Ishikawa (cell line): ENCODE data around the gene GPR15.

Experiments
- CEBPB ChIP-seq: IDR thresholded peaks from 2 replicates; pipeline ENCODE4 v1.6.1; 2012
- CREB1 ChIP-seq: IDR thresholded peaks from 2 replicates; pipeline ENCODE4 v1.6.1; 2012; ENCODE audit warnings: low read depth
- EGR1 ChIP-seq: IDR thresholded peaks from 2 replicates; pipeline ENCODE4 v1.6.1; 2012
- EP300 ChIP-seq: IDR thresholded peaks from 2 replicates; pipeline ENCODE4 v1.6.1; 2012; ENCODE audit warnings: borderline replicate concordance
- FOXM1 ChIP-seq: IDR thresholded peaks from 2 replicates; pipeline ENCODE4 v1.6.1; 2012; ENCODE audit warnings: low read depth, borderline replicate concordance
- MAX ChIP-seq: IDR thresholded peaks from 2 replicates; pipeline ENCODE4 v1.6.1; 2012
- NFIC ChIP-seq: IDR thresholded peaks from 2 replicates; pipeline ENCODE4 v1.6.1; 2012
- RAD21 ChIP-seq: IDR thresholded peaks from 2 replicates; pipeline ENCODE4 v1.6.1; 2012; ENCODE audit warnings: low read depth
- REST ChIP-seq: IDR thresholded peaks from 2 replicates; pipeline ENCODE4 v1.6.1; 2012; ENCODE audit warnings: low read depth, mild to moderate bottlenecking
- TAF1 ChIP-seq: IDR thresholded peaks from 2 replicates; pipeline ENCODE4 v1.6.1; 2012; ENCODE audit warnings: low read depth, mild to moderate bottlenecking
- TCF12 ChIP-seq: IDR thresholded peaks from 2 replicates; pipeline ENCODE4 v1.6.1; 2012; ENCODE audit warnings: low read depth
- TEAD4 ChIP-seq: IDR thresholded peaks from 2 replicates; pipeline ENCODE4 v1.6.1; 2012
- USF1 ChIP-seq: IDR thresholded peaks from 2 replicates; pipeline ENCODE4 v1.6.1; 2012
- YY1 ChIP-seq: IDR thresholded peaks from 2 replicates; pipeline ENCODE4 v1.6.1; 2012; ENCODE audit warnings: low read depth
- ZBTB7A ChIP-seq: IDR thresholded peaks from 2 replicates; pipeline ENCODE4 v1.6.1; 2012; ENCODE audit warnings: low read depth

GPR15 gene

GRCh38 chr3:98556164-98557130, 24.7 kb downstream of the GPR15 start:
- TF ChIP-seq REST: no peak
- no peak for TF ChIP-seq YY1
- TF ChIP-seq NFIC: no peak
- no peak for TF ChIP-seq CEBPB
- TF ChIP-seq TAF1: no peak

- TF ChIP-seq RAD21 (no peak), MAX (no peak), EP300 (no peak)
Observed at GRCh38 chr3:98557324-98558010, 25.7 kb downstream of the GPR15 start.

GRCh38 chr3:98558100-98558827, 26.5 kb downstream of the GPR15 start:
- TF ChIP-seq EP300 (no peak), TEAD4 (no peak), CEBPB (no peak), USF1 (no peak), YY1 (no peak), REST (no peak), MAX (no peak), NFIC (no peak)

GRCh38 chr3:98560911-98561310, 29.1 kb downstream of the GPR15 start:
- no peak for TF ChIP-seq TCF12
- no peak for TF ChIP-seq MAX
- no peak for TF ChIP-seq YY1
- TF ChIP-seq TEAD4: no peak

GRCh38 chr3:98561727-98562521, 30.1 kb downstream of the GPR15 start:
- TF ChIP-seq TCF12 (no peak), CREB1 (no peak), FOXM1 (no peak), MAX (no peak), CEBPB (no peak), ZBTB7A (no peak), TAF1 (no peak), YY1 (no peak), REST (no peak), USF1 (no peak), RAD21 (no peak), EGR1 (no peak), NFIC (no peak), TEAD4 (no peak), EP300 (no peak)
